CD8-positive, alpha-beta memory T cell (primary cell): Measurements from ENCODE around the gene CUX1. TPM values are rescaled to one million over a fixed set of nuclear protein-coding genes. Genes with fewer than 3 reads are reported as not detected.

Source experiments
- CTCF ChIA-PET: fragments of 350-600 bp; sonication (Branson Sonifier 250); formaldehyde crosslinking; loops from one replicate; lab custom pipeline; 2021; ENCODE audit warnings: antibody characterized with exemption; lab: Charles Lee
- POLR2A ChIA-PET: fragments of 350-600 bp; sonication (Branson Sonifier 250); formaldehyde crosslinking; loops from one replicate; lab custom pipeline; 2021; ENCODE audit warnings: antibody characterized with exemption; lab: Charles Lee
- DNase-seq, 5 donors: peaks; one replicate each; pipeline versions ENCODE4 v3.0.0 to v3.0.0-alpha.2; 2020 to 2022; ENCODE audit warnings: mixed read lengths in 1 of 5
- H3K27ac ChIP-seq: one replicate; pipeline ENCODE4 v1.7.0; 2013; ENCODE audit warnings: low read depth, mild to moderate bottlenecking, low read length, moderate library complexity
- H3K27me3 ChIP-seq: 2 replicates; pipeline ENCODE4 v1.7.0; 2013; ENCODE audit warnings: low read length, mild to moderate bottlenecking; ENCODE audit not compliant: insufficient read depth, poor library complexity, severe bottlenecking
- H3K36me3 ChIP-seq: 2 replicates; pipeline ENCODE4 v1.7.0; 2013; ENCODE audit warnings: mild to moderate bottlenecking, low read length, moderate library complexity; ENCODE audit not compliant: insufficient read depth
- H3K4me1 ChIP-seq: 2 replicates; pipeline ENCODE4 v1.7.0; 2013; ENCODE audit warnings: mild to moderate bottlenecking, low read length, moderate library complexity; ENCODE audit not compliant: insufficient read depth
- H3K4me3 ChIP-seq: 2 replicates; pipeline ENCODE4 v1.7.0; 2013; ENCODE audit warnings: mild to moderate bottlenecking, low read length
- H3K9me3 ChIP-seq: 2 replicates; pipeline ENCODE4 v1.7.0; 2013; ENCODE audit warnings: mild to moderate bottlenecking, low read length
- H3K27ac Mint-ChIP-seq, 8 donors: one replicate each; pipeline ENCODE4 v1.8.0; 2020 to 2021; ENCODE audit warnings: mixed read lengths in 8 of 8, mild to moderate bottlenecking in 6 of 8, inconsistent platforms in 3 of 8, moderate library complexity in 3 of 8
- H3K27me3 Mint-ChIP-seq, 2 donors: one replicate each; pipeline ENCODE4 v1.8.0; 2020 to 2021; ENCODE audit warnings: mixed read lengths in 2 of 2, mild to moderate bottlenecking in 1 of 2, moderate library complexity in 1 of 2
- H3K36me3 Mint-ChIP-seq, 3 donors: one replicate each; pipeline ENCODE4 v1.8.0; 2020 to 2021; ENCODE audit warnings: mixed read lengths in 3 of 3, inconsistent platforms in 1 of 3, mild to moderate bottlenecking in 1 of 3
- H3K4me1 Mint-ChIP-seq, 3 donors: one replicate each; pipeline ENCODE4 v1.8.0; 2020 to 2021; ENCODE audit warnings: mixed read lengths in 3 of 3, inconsistent platforms in 1 of 3, mild to moderate bottlenecking in 1 of 3
- H3K4me3 Mint-ChIP-seq, 7 donors: one replicate each; pipeline ENCODE4 v1.8.0; 2020 to 2021; ENCODE audit warnings: mixed read lengths in 7 of 7, mild to moderate bottlenecking in 6 of 7, moderate library complexity in 4 of 7, inconsistent platforms in 2 of 7
- H3K9me3 Mint-ChIP-seq, 5 donors: one replicate each; pipeline ENCODE4 v1.8.0; 2020 to 2022; ENCODE audit warnings: mixed read lengths in 5 of 5, mild to moderate bottlenecking in 3 of 5, moderate library complexity in 2 of 5, inconsistent platforms in 1 of 5
- polyA plus RNA-seq: library from polyadenylated mRNA; unstranded; fragments of 300-500 nt; fragmentation: Illumina TruSeq; gene quantifications from one replicate; pipeline ENCODE4 v1.2.3, GENCODE V29; 2021
- total RNA-seq, 2 experiments: library from RNA; stranded (reverse); gene quantifications; one replicate each; pipeline ENCODE4 v1.2.3, GENCODE V29; 2021

CUX1 gene
- total and polyA plus RNA-seq, 3 experiments from 2014 or later = 23.2 to 26.4 (median 23.6) TPM

DNA sequence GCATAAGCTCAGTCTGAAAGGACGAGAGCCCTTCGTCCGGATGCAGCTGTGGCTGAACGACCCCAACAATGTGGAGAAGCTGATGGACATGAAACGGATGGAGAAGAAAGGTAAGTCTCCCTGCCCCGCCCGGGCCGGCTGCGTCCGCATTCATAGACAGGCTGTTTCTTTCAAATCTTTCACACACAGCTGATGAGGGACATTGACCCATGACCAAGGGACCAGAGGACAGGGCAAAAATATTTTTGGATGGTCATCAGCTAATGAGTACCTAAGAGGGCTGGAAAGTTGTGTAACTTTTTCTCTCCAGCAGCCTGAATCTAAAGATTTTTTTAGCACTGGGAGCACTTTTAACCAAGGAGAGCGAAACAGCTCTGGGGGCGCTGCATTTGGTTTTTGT lies 416.7 kb downstream of the CUX1 start:
- peaks cover 0 to 62% (median 2%) of the 10 kb centered on the region in 3 donors for H3K36me3 Mint-ChIP-seq
- Histone ChIP-seq H3K4me3 (no peak overlapping the region), H3K27me3 (no peaks in the 10 kb centered on the region), H3K36me3 (peaks cover under 1% of the 10 kb centered on the region), H3K27ac (no peak overlapping the region), H3K9me3 (no peaks in the 10 kb centered on the region), H3K4me1 (no peaks in the 10 kb centered on the region)
- ChIA-PET CTCF (no interaction called here), POLR2A (no interaction called here)
- H3K9me3 Mint-ChIP-seq = no peaks in the 10 kb centered on the region
- no peak overlapping the region for H3K27ac Mint-ChIP-seq
- no peak for DNase-seq
- no peaks in the 10 kb centered on the region for H3K27me3 Mint-ChIP-seq
- no peak overlapping the region for H3K4me3 Mint-ChIP-seq
- H3K4me1 Mint-ChIP-seq = no peaks in the 10 kb centered on the region

GRCh38 chr7:102234801-102235550 lies 417.6 kb downstream of the CUX1 start:
- Mint-ChIP-seq H3K36me3 (peaks cover 0 to 67% (median 2%) of the 10 kb centered on the region in 3 donors), H3K4me1 (no peaks in the 10 kb centered on the region), H3K27me3 (no peaks in the 10 kb centered on the region), H3K27ac (no peak overlapping the region), H3K9me3 (no peaks in the 10 kb centered on the region), H3K4me3 (no peak overlapping the region)
- Histone ChIP-seq H3K36me3 (no peaks in the 10 kb centered on the region), H3K27ac (no peak overlapping the region), H3K27me3 (no peaks in the 10 kb centered on the region), H3K4me1 (no peaks in the 10 kb centered on the region), H3K9me3 (no peaks in the 10 kb centered on the region), H3K4me3 (no peak overlapping the region)
- POLR2A ChIA-PET = interaction anchor here (0.6 kb wide), 1 partner anchor 18 kb away, joined by 3 read pairs; no protein-coding TSS in a partner anchor
- no peak for DNase-seq
- CTCF ChIA-PET = no interaction called here

DNA sequence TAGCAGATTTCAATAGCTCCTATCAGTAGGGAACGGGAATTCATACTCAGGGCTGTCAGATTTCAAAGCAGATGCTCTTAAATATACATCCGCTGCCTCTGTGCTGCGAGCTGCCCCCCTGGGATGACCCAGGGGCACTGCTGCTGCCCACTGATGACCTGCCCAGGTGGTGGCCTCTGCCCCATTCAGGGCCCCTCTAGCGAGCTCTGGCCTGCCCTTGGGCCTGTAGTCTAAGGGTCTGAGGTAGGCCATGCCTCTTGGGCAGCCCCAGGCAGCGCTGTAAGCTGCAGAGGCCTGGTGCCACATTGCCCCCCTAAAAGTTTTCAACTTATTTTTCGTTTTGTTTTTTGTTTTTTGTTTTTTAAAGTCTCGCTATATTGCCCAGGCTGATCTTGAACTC lies 418.7 kb downstream of the CUX1 start:
- no peak overlapping the region for H3K4me3 Mint-ChIP-seq
- Histone ChIP-seq H3K27me3 (no peaks in the 10 kb centered on the region), H3K9me3 (no peaks in the 10 kb centered on the region), H3K4me3 (no peak overlapping the region), H3K4me1 (no peaks in the 10 kb centered on the region), H3K27ac (no peak overlapping the region), H3K36me3 (no peaks in the 10 kb centered on the region)
- no peaks in the 10 kb centered on the region for H3K4me1 Mint-ChIP-seq
- H3K9me3 Mint-ChIP-seq = no peaks in the 10 kb centered on the region
- DNase-seq = no peak
- H3K27me3 Mint-ChIP-seq = no peaks in the 10 kb centered on the region
- no peak overlapping the region for H3K27ac Mint-ChIP-seq
- ChIA-PET CTCF (interaction anchor here (0.6 kb wide), 1 partner anchor 414 kb away, joined by 3 read pairs; no protein-coding TSS in a partner anchor), POLR2A (no interaction called here)
- H3K36me3 Mint-ChIP-seq = peaks cover 0 to 72% (median 3%) of the 10 kb centered on the region in 3 donors

- ChIA-PET POLR2A (no interaction called here), CTCF (interaction anchor here (0.8 to 1.5 kb wide), 2 partner anchors 634 to 694 kb away, joined by 3 to 4 read pairs; no protein-coding TSS in a partner anchor)
- H3K9me3 Mint-ChIP-seq = no peaks in the 10 kb centered on the region
- Histone ChIP-seq H3K36me3 (no peaks in the 10 kb centered on the region), H3K27ac (no peak overlapping the region), H3K9me3 (no peaks in the 10 kb centered on the region), H3K4me3 (no peak overlapping the region), H3K4me1 (no peaks in the 10 kb centered on the region), H3K27me3 (no peaks in the 10 kb centered on the region)
- H3K4me3 Mint-ChIP-seq = no peak overlapping the region
- no peaks in the 10 kb centered on the region for H3K4me1 Mint-ChIP-seq
- peak in 1 of 5 donors; percentile 17 for DNase-seq
- peaks cover 0 to 74% (median 3%) of the 10 kb centered on the region in 3 donors for H3K36me3 Mint-ChIP-seq
- peak overlapping the region in 1 of 8 donors; percentile 55 for H3K27ac Mint-ChIP-seq
- H3K27me3 Mint-ChIP-seq = no peaks in the 10 kb centered on the region
Measured at GRCh38 chr7:102236592-102237287, 419.3 kb downstream of the CUX1 start.

DNA sequence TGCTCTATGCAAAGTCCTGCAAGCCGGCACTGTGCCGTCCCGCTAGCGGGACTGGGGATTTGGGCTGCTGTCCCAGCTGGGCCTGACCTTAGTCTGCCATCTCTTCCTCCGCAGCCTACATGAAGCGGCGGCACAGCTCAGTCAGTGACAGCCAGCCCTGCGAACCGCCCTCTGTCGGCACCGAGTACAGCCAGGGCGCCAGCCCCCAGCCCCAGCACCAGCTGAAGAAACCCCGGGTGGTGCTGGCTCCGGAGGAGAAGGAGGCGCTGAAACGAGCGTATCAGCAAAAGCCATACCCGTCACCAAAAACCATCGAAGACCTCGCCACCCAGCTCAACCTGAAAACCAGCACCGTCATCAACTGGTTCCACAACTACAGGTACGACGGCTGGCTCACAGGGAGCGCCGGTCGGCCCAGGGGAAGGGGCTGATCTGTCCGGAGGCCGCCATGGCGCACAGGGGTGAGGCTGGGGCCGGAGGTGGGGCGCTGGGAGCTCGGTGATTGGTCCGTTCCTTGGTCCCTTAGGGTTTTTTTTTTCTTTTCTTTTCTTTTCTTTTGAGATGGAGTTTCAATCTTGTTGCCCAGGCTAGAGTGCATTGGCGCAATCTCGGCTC lies 421.9 kb downstream of the CUX1 start:
- Mint-ChIP-seq H3K27me3 (no peaks in the 10 kb centered on the region), H3K27ac (no peak overlapping the region), H3K9me3 (no peaks in the 10 kb centered on the region), H3K4me1 (no peaks in the 10 kb centered on the region), H3K4me3 (no peak overlapping the region), H3K36me3 (peaks cover 0 to 68% (median 10%) of the 10 kb centered on the region in 3 donors)
- DNase-seq = no peak
- POLR2A ChIA-PET = no interaction called here
- H3K9me3 ChIP-seq = no peaks in the 10 kb centered on the region
- no peaks in the 10 kb centered on the region for H3K27me3 ChIP-seq
- CTCF ChIA-PET = no interaction called here
- no peak overlapping the region for H3K4me3 ChIP-seq
- no peaks in the 10 kb centered on the region for H3K36me3 ChIP-seq
- no peak overlapping the region for H3K27ac ChIP-seq
- no peaks in the 10 kb centered on the region for H3K4me1 ChIP-seq

DNA sequence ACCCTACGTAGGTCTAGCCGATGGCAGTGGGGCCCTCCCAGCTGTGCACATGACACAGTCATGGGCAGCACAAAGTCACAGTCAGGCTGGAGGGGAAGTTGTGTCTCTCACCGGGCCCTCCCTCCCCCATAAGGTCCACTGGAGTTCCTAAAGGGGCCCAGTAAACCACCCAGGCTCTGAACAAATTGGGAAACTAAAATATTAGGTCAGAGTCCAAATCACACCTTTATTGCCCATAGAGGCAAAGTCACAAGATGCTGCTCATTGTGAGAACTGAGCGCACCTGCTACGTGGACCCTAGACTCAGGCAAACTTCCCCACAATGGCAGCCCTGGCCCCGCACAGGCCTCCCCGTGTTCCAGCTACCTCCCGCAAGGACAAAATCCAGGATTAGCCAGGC lies 424.0 kb downstream of the CUX1 start:
- Histone ChIP-seq H3K27ac (no peak overlapping the region), H3K4me1 (no peaks in the 10 kb centered on the region), H3K27me3 (no peaks in the 10 kb centered on the region), H3K9me3 (no peaks in the 10 kb centered on the region), H3K4me3 (no peak overlapping the region), H3K36me3 (no peaks in the 10 kb centered on the region)
- no peak overlapping the region for H3K27ac Mint-ChIP-seq
- peaks cover 0 to 62% (median 10%) of the 10 kb centered on the region in 3 donors for H3K36me3 Mint-ChIP-seq
- no peaks in the 10 kb centered on the region for H3K27me3 Mint-ChIP-seq
- no peaks in the 10 kb centered on the region for H3K9me3 Mint-ChIP-seq
- ChIA-PET CTCF (no interaction called here), POLR2A (no interaction called here)
- H3K4me3 Mint-ChIP-seq = no peak overlapping the region
- no peaks in the 10 kb centered on the region for H3K4me1 Mint-ChIP-seq
- no peak for DNase-seq

DNA sequence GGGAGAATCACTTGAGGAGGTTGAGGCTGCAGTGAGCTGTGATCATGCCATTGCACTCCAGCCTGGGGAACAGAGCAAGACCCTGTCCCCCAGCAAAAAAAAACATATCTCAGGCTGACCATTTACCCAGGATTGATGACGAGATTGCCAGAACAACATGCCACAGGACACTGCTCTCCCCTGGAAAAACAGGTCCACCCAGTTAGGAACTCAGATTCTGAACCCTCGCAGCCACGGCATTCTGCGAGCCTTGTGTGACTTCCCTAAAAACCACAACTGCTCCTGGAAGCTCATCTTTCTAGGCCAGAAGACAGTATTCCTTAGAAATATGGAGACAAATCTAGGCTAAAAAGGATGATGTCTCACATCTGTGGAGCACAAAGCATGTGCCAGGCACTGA lies 427.2 kb downstream of the CUX1 start:
- CTCF ChIA-PET = no interaction called here
- Mint-ChIP-seq H3K27me3 (no peaks in the 10 kb centered on the region), H3K9me3 (no peaks in the 10 kb centered on the region), H3K27ac (no peak overlapping the region), H3K36me3 (peaks cover 0 to 52% (median 10%) of the 10 kb centered on the region in 3 donors), H3K4me1 (no peaks in the 10 kb centered on the region), H3K4me3 (no peak overlapping the region)
- DNase-seq = no peak
- no peak overlapping the region for H3K27ac ChIP-seq
- no peaks in the 10 kb centered on the region for H3K36me3 ChIP-seq
- H3K9me3 ChIP-seq = no peaks in the 10 kb centered on the region
- no peak overlapping the region for H3K4me3 ChIP-seq
- POLR2A ChIA-PET = no interaction called here
- no peaks in the 10 kb centered on the region for H3K4me1 ChIP-seq
- no peaks in the 10 kb centered on the region for H3K27me3 ChIP-seq

- Histone ChIP-seq H3K36me3 (no peaks in the 10 kb centered on the region), H3K27ac (no peak overlapping the region), H3K27me3 (no peaks in the 10 kb centered on the region), H3K4me1 (no peaks in the 10 kb centered on the region), H3K9me3 (no peaks in the 10 kb centered on the region), H3K4me3 (no peak overlapping the region)
- Mint-ChIP-seq H3K9me3 (no peaks in the 10 kb centered on the region), H3K4me3 (no peak overlapping the region), H3K27ac (no peak overlapping the region), H3K4me1 (no peaks in the 10 kb centered on the region), H3K36me3 (peaks cover 5 to 39% (median 10%) of the 10 kb centered on the region in 3 donors), H3K27me3 (no peaks in the 10 kb centered on the region)
- CTCF ChIA-PET = no interaction called here
- POLR2A ChIA-PET = no interaction called here
- no peak for DNase-seq
Measured at GRCh38 chr7:102248081-102248455, 430.6 kb downstream of the CUX1 start.
